ENCODE measurements around the gene FRA10AC1.

GRCh38 chr10:93666030-93666429 lies 36.4 kb downstream of the FRA10AC1 start:
- TF ChIP-seq, protein P1, sequence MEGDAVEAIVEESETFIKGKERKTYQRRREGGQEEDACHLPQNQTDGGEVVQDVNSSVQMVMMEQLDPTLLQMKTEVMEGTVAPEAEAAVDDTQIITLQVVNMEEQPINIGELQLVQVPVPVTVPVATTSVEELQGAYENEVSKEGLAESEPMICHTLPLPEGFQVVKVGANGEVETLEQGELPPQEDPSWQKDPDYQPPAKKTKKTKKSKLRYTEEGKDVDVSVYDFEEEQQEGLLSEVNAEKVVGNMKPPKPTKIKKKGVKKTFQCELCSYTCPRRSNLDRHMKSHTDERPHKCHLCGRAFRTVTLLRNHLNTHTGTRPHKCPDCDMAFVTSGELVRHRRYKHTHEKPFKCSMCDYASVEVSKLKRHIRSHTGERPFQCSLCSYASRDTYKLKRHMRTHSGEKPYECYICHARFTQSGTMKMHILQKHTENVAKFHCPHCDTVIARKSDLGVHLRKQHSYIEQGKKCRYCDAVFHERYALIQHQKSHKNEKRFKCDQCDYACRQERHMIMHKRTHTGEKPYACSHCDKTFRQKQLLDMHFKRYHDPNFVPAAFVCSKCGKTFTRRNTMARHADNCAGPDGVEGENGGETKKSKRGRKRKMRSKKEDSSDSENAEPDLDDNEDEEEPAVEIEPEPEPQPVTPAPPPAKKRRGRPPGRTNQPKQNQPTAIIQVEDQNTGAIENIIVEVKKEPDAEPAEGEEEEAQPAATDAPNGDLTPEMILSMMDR (IDR thresholded peaks at IDR 0.05): no peak
- no peak for TF ChIP-seq EZH2 (IDR thresholded peaks at IDR 0.05; ENCODE audit: borderline replicate concordance, insufficient read depth, low read depth, low read length, poor library complexity, severe bottlenecking)
